IMR-90 (cell line): ENCODE measurements around the gene TMEM163. TPM values are rescaled to one million over a fixed set of nuclear protein-coding genes. Genes with fewer than 3 reads are reported as not detected.

Experiments
- ATAC-seq: fragments of 200-7000 bp; cut with Tn5 transposase; 2 replicates; pipeline ENCODE4 v1.9.1; 2020; ENCODE audit warnings: low read depth, mild to moderate bottlenecking, moderate library complexity
- BruUV-seq: library from RNA; stranded (reverse); fragments of 400-500 nt; replicated peaks from 2 replicates; lab custom pipeline; 2021; lab: Mats Ljungman, UMichigan
- CTCF ChIA-PET: fragments of 300-600 bp; formaldehyde crosslinking; extraction: SDS; loops from one replicate; lab custom pipeline; 2021; ENCODE audit warnings: antibody characterized with exemption; lab: Yijun Ruan, JAX
- POLR2A ChIA-PET: fragments of 300-600 bp; sonication (Branson Sonifier 250); formaldehyde crosslinking; loops from one replicate; lab custom pipeline; 2022; ENCODE audit warnings: antibody characterized with exemption; ENCODE audit not compliant: unreplicated experiment; lab: Charles Lee
- DNase-seq: peaks from one replicate; pipeline ENCODE4 v3.0.0; 2013
- H2AFZ ChIP-seq: replicated peaks from 2 replicates; pipeline ENCODE3; 2013; ENCODE audit warnings: low read length, mild to moderate bottlenecking; ENCODE audit not compliant: poor library complexity
- H2AK5ac ChIP-seq: 2 replicates; pipeline ENCODE4 v1.6.1; 2013; ENCODE audit warnings: low read depth, low read length, inconsistent platforms
- H2AK9ac ChIP-seq: replicated peaks from 2 replicates; pipeline ENCODE3; 2013; ENCODE audit warnings: mild to moderate bottlenecking, low read depth, low read length, moderate library complexity; ENCODE audit not compliant: poor library complexity
- H2BK120ac ChIP-seq: 2 replicates; pipeline ENCODE4 v1.6.1; 2013; ENCODE audit warnings: low read depth, low read length, inconsistent platforms
- H2BK15ac ChIP-seq: 3 replicates; pipeline ENCODE4 v1.6.1; 2013; ENCODE audit warnings: low read depth, low read length, inconsistent platforms
- H2BK20ac ChIP-seq: 2 replicates; pipeline ENCODE4 v1.6.1; 2013; ENCODE audit warnings: low read depth, mild to moderate bottlenecking, inconsistent platforms, low read length, moderate library complexity
- H2BK5ac ChIP-seq: 2 replicates; pipeline ENCODE4 v1.6.1; 2013; ENCODE audit warnings: mild to moderate bottlenecking, low read depth, low read length, inconsistent platforms; ENCODE audit not compliant: poor library complexity, severe bottlenecking
- H3K14ac ChIP-seq: replicated peaks from 2 replicates; pipeline ENCODE4 v1.6.1; 2013; ENCODE audit warnings: low read depth, low read length, inconsistent platforms
- H3K18ac ChIP-seq: 2 replicates; pipeline ENCODE4 v1.6.1; 2013; ENCODE audit warnings: low read depth, low read length, control low read depth
- H3K23ac ChIP-seq: 2 replicates; pipeline ENCODE4 v1.6.1; 2013; ENCODE audit warnings: low read depth, low read length, inconsistent platforms
- H3K27ac ChIP-seq: 2 replicates; pipeline ENCODE4 v1.5.1; 2013; ENCODE audit warnings: mild to moderate bottlenecking, control low read depth, low read length; ENCODE audit not compliant: insufficient read depth
- H3K27me3 ChIP-seq: 2 replicates; pipeline ENCODE4 v1.6.1; 2013; ENCODE audit warnings: low read length; ENCODE audit not compliant: control insufficient read depth, insufficient read depth
- H3K36me3 ChIP-seq: 2 replicates; pipeline ENCODE4 v1.6.1; 2013; ENCODE audit warnings: low read length, mixed read lengths; ENCODE audit not compliant: control insufficient read depth, insufficient read depth
- H3K4ac ChIP-seq: 2 replicates; pipeline ENCODE4 v1.6.1; 2013; ENCODE audit warnings: low read depth, low read length, inconsistent platforms
- H3K4me1 ChIP-seq: 2 replicates; pipeline ENCODE4 v1.6.1; 2013; ENCODE audit warnings: low read length, mixed read lengths; ENCODE audit not compliant: control insufficient read depth, insufficient read depth
- H3K4me2 ChIP-seq: 2 replicates; pipeline ENCODE4 v1.6.1; 2013; ENCODE audit warnings: low read depth, mild to moderate bottlenecking, control low read depth, low read length, moderate library complexity
- H3K4me3 ChIP-seq: 2 replicates; pipeline ENCODE4 v1.5.1; 2013; ENCODE audit warnings: low read depth, mild to moderate bottlenecking, control low read depth, low read length, moderate library complexity; ENCODE audit not compliant: insufficient read depth
- H3K56ac ChIP-seq: 2 replicates; pipeline ENCODE4 v1.6.1; 2013; ENCODE audit warnings: low read length, inconsistent platforms; ENCODE audit not compliant: insufficient read depth; ENCODE audit errors: extremely low read depth
- H3K79me1 ChIP-seq, 2 experiments: 2 replicates each; pipeline ENCODE4 v1.6.1; 2013; ENCODE audit warnings: low read length in 2 of 2, inconsistent platforms in 1 of 2, low read depth in 1 of 2
- H3K9ac ChIP-seq: 2 replicates; pipeline ENCODE4 v1.6.1; 2013; ENCODE audit warnings: low read depth, low read length, control low read depth
- H3K9me1 ChIP-seq: 2 replicates; pipeline ENCODE4 v1.6.1; 2013; ENCODE audit warnings: low read length, inconsistent platforms; ENCODE audit not compliant: insufficient read depth
- H3K9me3 ChIP-seq: 2 replicates; pipeline ENCODE4 v1.6.1; 2013; ENCODE audit warnings: low read length; ENCODE audit not compliant: control insufficient read depth, insufficient read depth
- H4K20me1 ChIP-seq: 2 replicates; pipeline ENCODE4 v1.6.1; 2013; ENCODE audit warnings: low read length, inconsistent platforms; ENCODE audit not compliant: insufficient read depth
- H4K5ac ChIP-seq: 2 replicates; pipeline ENCODE4 v1.6.1; 2013; ENCODE audit warnings: mild to moderate bottlenecking, low read depth, low read length, control low read depth
- H4K8ac ChIP-seq, 2 experiments: 2 replicates each; pipeline ENCODE4 v1.6.1; 2013; ENCODE audit warnings: low read depth in 2 of 2, low read length in 2 of 2, control low read depth in 1 of 2, inconsistent platforms in 1 of 2
- H4K91ac ChIP-seq: 2 replicates; pipeline ENCODE4 v1.6.1; 2013; ENCODE audit warnings: low read depth, low read length, inconsistent platforms; ENCODE audit not compliant: insufficient read depth
- BHLHE40 ChIP-seq: fragments of 150-350 bp; IDR thresholded peaks from 2 replicates; pipeline ENCODE4 v1.6.1; 2016; ENCODE audit warnings: mild to moderate bottlenecking, low read depth, low read length
- CEBPB ChIP-seq: IDR thresholded peaks from 2 replicates; pipeline ENCODE4 v1.6.1; 2012; ENCODE audit warnings: low read depth, low read length, improper control_type of control experiment
- CHD1 ChIP-seq: IDR thresholded peaks from 2 replicates; pipeline ENCODE4 v1.6.1; 2012; ENCODE audit warnings: low read depth, low read length, improper control_type of control experiment
- FOS ChIP-seq: fragments of 150-350 bp; IDR thresholded peaks from 2 replicates; pipeline ENCODE4 v1.6.1; 2016; ENCODE audit warnings: low read depth, low read length
- MAZ ChIP-seq: IDR thresholded peaks from 2 replicates; pipeline ENCODE4 v1.6.1; 2012; ENCODE audit warnings: low read depth, mild to moderate bottlenecking, low read length, improper control_type of control experiment, moderate library complexity, borderline replicate concordance
- MXI1 ChIP-seq: IDR thresholded peaks from 2 replicates; pipeline ENCODE4 v1.6.1; 2012; ENCODE audit warnings: low read depth, mild to moderate bottlenecking, low read length, moderate library complexity, borderline replicate concordance
- NFE2L2 ChIP-seq: fragments of 150-350 bp; IDR thresholded peaks from 2 replicates; pipeline ENCODE4 v1.6.1; 2016; ENCODE audit warnings: low read depth, mild to moderate bottlenecking, low read length
- POLR2A ChIP-seq: IDR thresholded peaks from 2 replicates; pipeline ENCODE4 v1.6.1; 2012; ENCODE audit warnings: mild to moderate bottlenecking, low read depth, low read length
- RAD21 ChIP-seq: IDR thresholded peaks from 2 replicates; pipeline ENCODE4 v1.6.1; 2012; ENCODE audit warnings: low read length, improper control_type of control experiment
- RCOR1 ChIP-seq: IDR thresholded peaks from 2 replicates; pipeline ENCODE4 v1.6.1; 2012; ENCODE audit warnings: mild to moderate bottlenecking, low read length, improper control_type of control experiment; ENCODE audit not compliant: insufficient replicate concordance
- RFX5 ChIP-seq: IDR thresholded peaks from 2 replicates; pipeline ENCODE4 v1.8.0; 2012; ENCODE audit warnings: low read depth, mild to moderate bottlenecking, low read length, moderate library complexity
- SMC3 ChIP-seq: fragments of 150-350 bp; IDR thresholded peaks from 2 replicates; pipeline ENCODE4 v1.6.1; 2016; ENCODE audit warnings: low read depth, mild to moderate bottlenecking, antibody characterized with exemption, low read length, moderate library complexity
- WGBS, 2 experiments: methylation state at CpG; one replicate each; pipeline versions ENCODE4 v1.1.5 to v1.1.7; 2013; ENCODE audit warnings: missing lambda C conversion rate in 2 of 2; ENCODE audit not compliant: insufficient read length in 1 of 2; ENCODE audit errors: extremely low coverage in 2 of 2; 5-methylcytosine and 5-hydroxymethylcytosine counted together
- dilution Hi-C: fragments of 300-500 bp; cut with HindIII; formaldehyde crosslinking; loops from one replicate; pipeline ENCODE4 v1.14.3; 2018; ENCODE audit warnings: low sequenced_read_pairs; ENCODE audit not compliant: unreplicated experiment
- in situ Hi-C: fragments of 300-500 bp; cut with MboI; formaldehyde crosslinking; loops from 3 replicates; pipeline ENCODE4 v1.14.3; 2019; ENCODE audit warnings: low sequenced_read_pairs, inconsistent platforms, mixed read lengths
- intact Hi-C: fragments of 100-400 bp; cut with micrococcal nuclease; formaldehyde crosslinking; loops from 2 replicates; pipeline ENCODE4 v1.10.0; 2022
- polyA plus RNA-seq, 3 experiments: library from polyadenylated mRNA; depleted of rRNA; stranded (reverse); fragments of >200 nt; gene quantifications; 2 replicates each; pipeline ENCODE4 v1.2.3, GENCODE V29; 2012; ENCODE audit warnings: low replicate concordance in 1 of 3
- total RNA-seq: library from RNA; depleted of rRNA; stranded (reverse); fragments of >200 nt; gene quantifications from 2 replicates; pipeline ENCODE4 v1.2.3, GENCODE V29; 2012
- TF ChIP-seq, protein P1 (sequence below): fragments of 150-350 bp; IDR thresholded peaks from 2 replicates; pipeline ENCODE4 v1.6.1; 2016; ENCODE audit warnings: low read depth, mild to moderate bottlenecking, low read length, moderate library complexity, borderline replicate concordance
- TF ChIP-seq, protein P2 (sequence below): fragments of 150-350 bp; IDR thresholded peaks from 2 replicates; pipeline ENCODE4 v1.6.1; 2017; ENCODE audit warnings: mild to moderate bottlenecking, antibody characterized with exemption, low read length, low read depth

The TMEM163 gene
- total and polyA plus RNA-seq, 2 of the 4 experiments (the other 2 are of a cell fraction) = not detected

DNA sequence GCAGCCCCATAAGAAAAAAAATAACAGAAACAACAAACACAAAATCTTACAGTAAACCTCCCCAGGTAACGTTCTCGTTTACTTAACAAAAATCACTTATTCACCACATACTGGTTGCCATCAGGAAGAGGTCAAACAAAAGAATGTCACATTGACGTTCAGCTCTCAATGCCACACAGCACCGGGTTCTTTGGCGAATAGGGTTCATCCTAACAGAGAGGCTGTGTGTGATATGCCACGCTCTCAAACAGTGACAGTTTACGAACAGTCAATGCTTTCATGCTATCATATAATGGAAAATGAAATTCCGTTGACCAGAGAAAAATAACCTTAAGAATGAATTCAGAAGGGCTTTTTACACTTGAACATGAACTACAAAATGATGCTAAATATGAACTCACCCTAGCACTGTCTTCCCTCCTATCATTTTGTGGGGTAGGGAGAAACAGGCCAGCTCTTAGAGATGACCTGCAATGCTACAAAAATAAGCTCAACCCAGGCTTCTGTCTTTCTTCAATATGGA is 2.0 kb downstream of the TMEM163 start:
- intact Hi-C loops (no loop called here), dilution Hi-C loops (no loop called here), in situ Hi-C loops (no loop called here)
- Histone ChIP-seq H2AK9ac (no peak overlapping the region), H4K91ac (no peak overlapping the region), H2BK20ac (no peak overlapping the region), H2BK5ac (no peak overlapping the region), H4K20me1 (no peaks in the 10 kb centered on the region), H4K8ac (no peak overlapping the region), H3K36me3 (no peaks in the 10 kb centered on the region), H3K9ac (no peak overlapping the region), H3K14ac (no peak overlapping the region), H3K9me3 (no peaks in the 10 kb centered on the region), H3K4me3 (no peak overlapping the region), H2BK120ac (no peak overlapping the region), H2BK15ac (no peak overlapping the region), H3K27me3 (peaks cover 55% of the 10 kb centered on the region), H3K18ac (no peak overlapping the region), H3K9me1 (no peaks in the 10 kb centered on the region), H3K4ac (no peak overlapping the region), H3K56ac (no peak overlapping the region), H2AFZ (no peak overlapping the region), H2AK5ac (no peak overlapping the region), H3K27ac (no peak overlapping the region), H3K4me1 (no peaks in the 10 kb centered on the region), H3K4me2 (no peak overlapping the region), H4K5ac (no peak overlapping the region), H3K23ac (no peak overlapping the region), H3K79me1 (no peaks in the 10 kb centered on the region)
- no peak for DNase-seq
- TF ChIP-seq RFX5 = no peak
- TF ChIP-seq POLR2A = no peak
- no peak for TF ChIP-seq MAZ
- TF ChIP-seq FOS = no peak
- TF ChIP-seq SMC3 = no peak
- no peak for TF ChIP-seq RAD21
- TF ChIP-seq CHD1 = no peak
- TF ChIP-seq MXI1 = no peak
- TF ChIP-seq RCOR1 = no peak
- TF ChIP-seq BHLHE40 = no peak
- TF ChIP-seq, protein P1, sequence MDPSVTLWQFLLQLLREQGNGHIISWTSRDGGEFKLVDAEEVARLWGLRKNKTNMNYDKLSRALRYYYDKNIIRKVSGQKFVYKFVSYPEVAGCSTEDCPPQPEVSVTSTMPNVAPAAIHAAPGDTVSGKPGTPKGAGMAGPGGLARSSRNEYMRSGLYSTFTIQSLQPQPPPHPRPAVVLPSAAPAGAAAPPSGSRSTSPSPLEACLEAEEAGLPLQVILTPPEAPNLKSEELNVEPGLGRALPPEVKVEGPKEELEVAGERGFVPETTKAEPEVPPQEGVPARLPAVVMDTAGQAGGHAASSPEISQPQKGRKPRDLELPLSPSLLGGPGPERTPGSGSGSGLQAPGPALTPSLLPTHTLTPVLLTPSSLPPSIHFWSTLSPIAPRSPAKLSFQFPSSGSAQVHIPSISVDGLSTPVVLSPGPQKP = no peak
- TF ChIP-seq, protein P2, sequence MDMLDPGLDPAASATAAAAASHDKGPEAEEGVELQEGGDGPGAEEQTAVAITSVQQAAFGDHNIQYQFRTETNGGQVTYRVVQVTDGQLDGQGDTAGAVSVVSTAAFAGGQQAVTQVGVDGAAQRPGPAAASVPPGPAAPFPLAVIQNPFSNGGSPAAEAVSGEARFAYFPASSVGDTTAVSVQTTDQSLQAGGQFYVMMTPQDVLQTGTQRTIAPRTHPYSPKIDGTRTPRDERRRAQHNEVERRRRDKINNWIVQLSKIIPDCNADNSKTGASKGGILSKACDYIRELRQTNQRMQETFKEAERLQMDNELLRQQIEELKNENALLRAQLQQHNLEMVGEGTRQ = no peak
- TF ChIP-seq NFE2L2 = no peak
- no peak for TF ChIP-seq CEBPB
- ChIA-PET POLR2A (no interaction called here), CTCF (no interaction called here)
- BruUV-seq = no TSS peak
- no peak for ATAC-seq
- WGBS, 2 experiments = 28% methylated on average over 3 of the region's 8 CpGs; no CpG with 5 or more reads in 1 of the 2 experiments
